Thyroid gland (tissue), 4 donors: ENCODE data around the gene ZG16B. TPM values are rescaled to one million over a fixed set of nuclear protein-coding genes. Genes with fewer than 3 reads are reported as not detected.

Experiments used
- DNase-seq, 2 donors: peaks; one replicate each; pipeline ENCODE4 v3.0.0-alpha.2; 2019
- H3K27ac ChIP-seq, 3 donors: fragments of 200-600 bp; sonication (generic); 1 replicate in 2 of 3; 2 replicates in 1 of 3; pipeline ENCODE4 v1.5.1; 2016 to 2019; ENCODE audit warnings: mild to moderate bottlenecking in 1 of 3, moderate library complexity in 1 of 3
- H3K27me3 ChIP-seq: fragments of 200-600 bp; sonication (generic); one replicate; pipeline ENCODE4 v1.5.1; 2019
- H3K36me3 ChIP-seq, 2 donors: fragments of 200-600 bp; sonication (generic); one replicate each; pipeline ENCODE4 v1.5.1; 2016 to 2019
- H3K4me1 ChIP-seq, 2 donors: fragments of 200-600 bp; sonication (generic); one replicate each; pipeline ENCODE4 v1.5.1; 2017 to 2019
- H3K4me3 ChIP-seq, 3 donors: fragments of 200-600 bp; sonication (generic); replicated peaks in 1 of 3; 1 replicate in 2 of 3; 2 replicates in 1 of 3; pipeline ENCODE4 v1.5.1; 2016; ENCODE audit warnings: mild to moderate bottlenecking in 1 of 3
- H3K9me3 ChIP-seq: fragments of 200-600 bp; sonication (generic); one replicate; pipeline ENCODE4 v1.5.1; 2017
- POLR2A ChIP-seq, 2 donors: fragments of 450-650 bp; IDR thresholded peaks; one replicate each; pipeline ENCODE4 v1.6.1; 2017; ENCODE audit warnings: antibody characterized with exemption in 2 of 2, mild to moderate bottlenecking in 2 of 2, moderate library complexity in 1 of 2
- WGBS, 2 donors: methylation state at CpG; one replicate each; pipeline ENCODE4 v1.1.5; 2017; 5-methylcytosine and 5-hydroxymethylcytosine counted together
- intact Hi-C: fragments of 100-400 bp; cut with DNase I; formaldehyde crosslinking; loops from one replicate; pipeline ENCODE4 v1.15.1; 2023
- total RNA-seq, 4 donors: library from RNA; depleted of rRNA; stranded (reverse); fragments of >200 nt; gene quantifications; one replicate each; pipeline ENCODE4 v1.2.3, GENCODE V29; 2016
- TF ChIP-seq, protein P1 (sequence below), 6 experiments: fragments of 200-600 bp in 3 of 6; fragments of 450-650 bp in 3 of 6; sonication (generic) in 3 of 6; IDR thresholded peaks; one replicate each; pipeline ENCODE4 v1.5.1; 2016 to 2019; ENCODE audit warnings: antibody characterized with exemption in 6 of 6, mild to moderate bottlenecking in 2 of 6, inconsistent platforms in 1 of 6, moderate library complexity in 1 of 6

Gene ZG16B, protein sequence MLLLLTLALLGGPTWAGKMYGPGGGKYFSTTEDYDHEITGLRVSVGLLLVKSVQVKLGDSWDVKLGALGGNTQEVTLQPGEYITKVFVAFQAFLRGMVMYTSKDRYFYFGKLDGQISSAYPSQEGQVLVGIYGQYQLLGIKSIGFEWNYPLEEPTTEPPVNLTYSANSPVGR
- not detected for total RNA-seq

- Histone ChIP-seq H3K4me1 (no peaks in the 10 kb centered on the region), H3K4me3 (no peak within 1 kb of the TSS), H3K9me3 (no peaks in the 10 kb centered on the region), H3K27me3 (no peaks in the 10 kb centered on the region), H3K36me3 (no peaks in the 10 kb centered on the region), H3K27ac (no peak within 1 kb of the TSS)
- DNase-seq, result no peak
- TF ChIP-seq, protein P1, sequence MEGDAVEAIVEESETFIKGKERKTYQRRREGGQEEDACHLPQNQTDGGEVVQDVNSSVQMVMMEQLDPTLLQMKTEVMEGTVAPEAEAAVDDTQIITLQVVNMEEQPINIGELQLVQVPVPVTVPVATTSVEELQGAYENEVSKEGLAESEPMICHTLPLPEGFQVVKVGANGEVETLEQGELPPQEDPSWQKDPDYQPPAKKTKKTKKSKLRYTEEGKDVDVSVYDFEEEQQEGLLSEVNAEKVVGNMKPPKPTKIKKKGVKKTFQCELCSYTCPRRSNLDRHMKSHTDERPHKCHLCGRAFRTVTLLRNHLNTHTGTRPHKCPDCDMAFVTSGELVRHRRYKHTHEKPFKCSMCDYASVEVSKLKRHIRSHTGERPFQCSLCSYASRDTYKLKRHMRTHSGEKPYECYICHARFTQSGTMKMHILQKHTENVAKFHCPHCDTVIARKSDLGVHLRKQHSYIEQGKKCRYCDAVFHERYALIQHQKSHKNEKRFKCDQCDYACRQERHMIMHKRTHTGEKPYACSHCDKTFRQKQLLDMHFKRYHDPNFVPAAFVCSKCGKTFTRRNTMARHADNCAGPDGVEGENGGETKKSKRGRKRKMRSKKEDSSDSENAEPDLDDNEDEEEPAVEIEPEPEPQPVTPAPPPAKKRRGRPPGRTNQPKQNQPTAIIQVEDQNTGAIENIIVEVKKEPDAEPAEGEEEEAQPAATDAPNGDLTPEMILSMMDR (IDR thresholded peaks at IDR 0.05), result no peak
- TF ChIP-seq POLR2A (IDR thresholded peaks at IDR 0.05), result no peak
- intact Hi-C loops, result no loop called here
- 72 to 81% methylated on average over 16 of the region's 32 CpGs for WGBS, 2 donors
These were observed at the start of gene ZG16B for GRCh38 chr16:2829501-2830354. TSS of gene ZG16B (plus strand) at chr16:2830303. CDS start at chr16:2830442, 139 bp downstream.

- Histone ChIP-seq H3K36me3 (no peaks in the 10 kb centered on the region), H3K27ac (no peak overlapping the region), H3K4me3 (no peak overlapping the region), H3K9me3 (no peaks in the 10 kb centered on the region), H3K27me3 (peaks cover 14% of the 10 kb centered on the region), H3K4me1 (peaks cover 9 to 18% of the 10 kb centered on the region in 2 donors)
- 79 to 83% methylated on average over 15 to 18 of the region's 20 CpGs for WGBS, 2 donors
- TF ChIP-seq POLR2A (IDR thresholded peaks at IDR 0.05), result no peak
- TF ChIP-seq, protein P1 (IDR thresholded peaks at IDR 0.05), result no peak
- no peak for DNase-seq
- intact Hi-C loops, result no loop called here
These were observed 47.3 kb upstream of the ZG16B start for GRCh38 chr16:2782583-2783351.

DNA sequence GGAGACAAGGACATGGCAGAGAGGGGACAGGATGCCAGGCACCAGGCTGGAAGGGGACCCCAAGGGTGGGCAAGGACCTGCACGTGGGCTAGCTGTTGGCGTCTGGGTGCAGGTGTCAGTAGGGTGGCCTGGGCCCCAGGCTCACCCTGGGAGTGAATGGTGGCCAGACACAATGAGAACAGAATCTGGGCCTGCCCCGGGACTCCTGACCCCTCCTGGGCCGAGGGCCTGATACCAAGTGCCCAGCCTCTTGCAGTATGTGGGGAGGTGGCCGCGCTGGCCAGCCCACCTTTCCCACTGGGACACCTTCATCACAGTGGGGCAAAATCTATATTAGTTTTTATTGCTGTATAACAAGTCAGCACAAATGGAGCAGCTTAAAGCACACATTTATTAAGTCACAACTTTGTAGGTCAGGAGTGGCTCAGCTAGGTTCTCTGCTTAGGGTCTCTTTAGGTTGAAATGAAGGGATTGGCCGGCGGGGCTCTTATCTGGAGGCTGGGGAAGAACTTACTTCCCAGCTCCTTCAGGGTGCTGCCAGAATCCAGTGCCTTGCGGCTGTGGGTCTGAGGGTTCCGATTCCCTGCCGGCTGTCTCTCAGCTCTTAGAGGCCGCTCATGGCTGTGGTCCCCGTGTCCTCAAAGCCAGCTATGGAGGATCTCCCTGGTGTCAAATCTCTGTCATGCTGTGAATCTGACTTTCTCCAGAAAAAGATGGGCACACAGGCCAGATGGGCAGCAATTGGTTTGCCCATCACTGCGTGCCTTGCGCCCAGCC lies 46.3 kb upstream of the ZG16B start:
- 84 to 93% methylated on average over 12 to 14 of the region's 15 CpGs for WGBS, 2 donors
- Histone ChIP-seq H3K27ac (no peak overlapping the region), H3K9me3 (no peaks in the 10 kb centered on the region), H3K4me1 (peaks cover under 1 to 11% of the 10 kb centered on the region in 2 donors), H3K36me3 (no peaks in the 10 kb centered on the region), H3K4me3 (no peak overlapping the region), H3K27me3 (peaks cover 14% of the 10 kb centered on the region)
- TF ChIP-seq, protein P1 (IDR thresholded peaks at IDR 0.05), result no peak
- intact Hi-C loops, result no loop called here
- no peak for DNase-seq

GRCh38 chr16:2784358-2785100 lies 45.6 kb upstream of the ZG16B start:
- no peaks in the 10 kb centered on the region for H3K36me3 ChIP-seq
- H3K27ac ChIP-seq, result no peak overlapping the region
- no peaks in the 10 kb centered on the region for H3K9me3 ChIP-seq
- intact Hi-C loops, result no loop called here
- WGBS, 2 donors, result 54 to 86% methylated on average over 7 to 14 of the region's 15 CpGs
- TF ChIP-seq, protein P1 (IDR thresholded peaks at IDR 0.05), result no peak
- no peak for TF ChIP-seq POLR2A (IDR thresholded peaks at IDR 0.05)
- H3K4me1 ChIP-seq, result peaks cover 0 to 8% of the 10 kb centered on the region in 2 donors
- H3K27me3 ChIP-seq, result peaks cover 14% of the 10 kb centered on the region
- DNase-seq, result no peak
- no peak overlapping the region for H3K4me3 ChIP-seq
